Thoracic aorta (tissue), 2 donors: Measurements from ENCODE around the gene CDK1. TPM values are rescaled to one million over a fixed set of nuclear protein-coding genes. Genes with fewer than 3 reads are reported as not detected.

Experiments used
- ATAC-seq: fragments of 150-250 bp; one replicate; pipeline ENCODE4 v1.8.0; 2017; ENCODE audit warnings: low read depth; ENCODE audit not compliant: insufficient number of reproducible peaks, low FRiP score
- DNase-seq: peaks from one replicate; pipeline ENCODE4 v3.0.0-alpha.2; 2020; ENCODE audit warnings: low spot score
- H3K27ac ChIP-seq, 2 donors: fragments of 200-600 bp; sonication (generic); 1 replicate in 1 of 2; 2 replicates in 1 of 2; pipeline ENCODE4 v1.5.1; 2016; ENCODE audit warnings: mild to moderate bottlenecking in 2 of 2, moderate library complexity in 2 of 2
- H3K27me3 ChIP-seq: fragments of 200-600 bp; sonication (generic); replicated peaks from 2 replicates; pipeline ENCODE4 v1.6.0; 2016; ENCODE audit warnings: mild to moderate bottlenecking; ENCODE audit not compliant: insufficient read depth
- H3K36me3 ChIP-seq: fragments of 200-600 bp; sonication (generic); one replicate; pipeline ENCODE4 v1.5.1; 2016
- H3K4me1 ChIP-seq, 2 donors: fragments of 200-600 bp; sonication (generic); 1 replicate in 1 of 2; 2 replicates in 1 of 2; pipeline versions ENCODE4 v1.5.1 to v1.6.0; 2016; ENCODE audit warnings: low read depth in 2 of 2, mild to moderate bottlenecking in 1 of 2; ENCODE audit not compliant: control insufficient read depth in 1 of 2
- H3K4me3 ChIP-seq: fragments of 200-600 bp; sonication (generic); 2 replicates; pipeline ENCODE4 v1.5.1; 2016; ENCODE audit warnings: mild to moderate bottlenecking
- H3K9me3 ChIP-seq: fragments of 200-600 bp; sonication (generic); 2 replicates; pipeline ENCODE4 v1.5.1; 2016
- CTCF ChIP-seq: fragments of 200-600 bp; sonication (generic); IDR thresholded peaks from one replicate; pipeline ENCODE4 v1.5.1; 2019; ENCODE audit warnings: antibody characterized with exemption
- total RNA-seq, 2 donors: library from RNA; depleted of rRNA; stranded (reverse); fragments of >200 nt; gene quantifications; one replicate each; pipeline versions ENCODE4 v1.1.0 to v1.2.3, GENCODE V29; 2016

CDK1 gene
- total RNA-seq, 2 donors from 2014 or later, result 0.71 to 2.0 TPM

GRCh38 chr10:60816628-60817397, 38.5 kb downstream of the CDK1 start:
- Histone ChIP-seq H3K4me1 (peaks cover 0 to 31% of the 10 kb centered on the region in 2 donors), H3K36me3 (no peaks in the 10 kb centered on the region), H3K4me3 (peak overlapping the region; percentile 21), H3K9me3 (no peaks in the 10 kb centered on the region), H3K27ac (no peak overlapping the region), H3K27me3 (no peaks in the 10 kb centered on the region)
- peak; percentile 82 for ATAC-seq
- peak; percentile 69 for TF ChIP-seq CTCF
- DNase-seq, result no peak

GRCh38 chr10:60817398-60817805, 39.1 kb downstream of the CDK1 start:
- no peak for ATAC-seq
- no peaks in the 10 kb centered on the region for H3K9me3 ChIP-seq
- TF ChIP-seq CTCF, result no peak
- no peak overlapping the region for H3K4me3 ChIP-seq
- no peaks in the 10 kb centered on the region for H3K36me3 ChIP-seq
- H3K27ac ChIP-seq, result no peak overlapping the region
- H3K27me3 ChIP-seq, result no peaks in the 10 kb centered on the region
- DNase-seq, result no peak
- peaks cover 0 to 31% of the 10 kb centered on the region in 2 donors for H3K4me1 ChIP-seq

- Histone ChIP-seq H3K27me3 (no peaks in the 10 kb centered on the region), H3K36me3 (no peaks in the 10 kb centered on the region), H3K27ac (no peak overlapping the region), H3K4me3 (no peak overlapping the region), H3K9me3 (no peaks in the 10 kb centered on the region), H3K4me1 (peaks cover 0 to 31% of the 10 kb centered on the region in 2 donors)
- ATAC-seq (no peak), DNase-seq (no peak)
- no peak for TF ChIP-seq CTCF
These were observed 40.0 kb downstream of the CDK1 start for GRCh38 chr10:60818134-60818770.

GRCh38 chr10:60819271-60819670, 41.0 kb downstream of the CDK1 start:
- Histone ChIP-seq H3K27ac (no peak overlapping the region), H3K4me1 (peaks cover 0 to 31% of the 10 kb centered on the region in 2 donors), H3K4me3 (no peak overlapping the region), H3K36me3 (no peaks in the 10 kb centered on the region), H3K27me3 (no peaks in the 10 kb centered on the region), H3K9me3 (no peaks in the 10 kb centered on the region)
- ATAC-seq, result no peak
- DNase-seq, result no peak
- TF ChIP-seq CTCF, result no peak

- no peak overlapping the region for H3K27ac ChIP-seq
- no peaks in the 10 kb centered on the region for H3K36me3 ChIP-seq
- ATAC-seq (no peak), DNase-seq (no peak)
- no peaks in the 10 kb centered on the region for H3K9me3 ChIP-seq
- no peak overlapping the region for H3K4me3 ChIP-seq
- no peaks in the 10 kb centered on the region for H3K27me3 ChIP-seq
- H3K4me1 ChIP-seq, result peaks cover 0 to 31% of the 10 kb centered on the region in 2 donors
- no peak for TF ChIP-seq CTCF
These were observed 41.9 kb downstream of the CDK1 start for GRCh38 chr10:60820093-60820754.
